ENCODE measurements around the gene INSIG2.

Gene INSIG2

GRCh38 chr2:118088051-118089024 lies at the start of gene INSIG2:
Gene INSIG2, plus strand, starts transcription at chr2:118088471. Its CDS starts 8,086 bp downstream, at chr2:118096557.
- DNase-seq = peak; percentile 80

- no peak for DNase-seq
Observed at GRCh38 chr2:118040891-118041290, 47.4 kb upstream of the INSIG2 start.

DNA sequence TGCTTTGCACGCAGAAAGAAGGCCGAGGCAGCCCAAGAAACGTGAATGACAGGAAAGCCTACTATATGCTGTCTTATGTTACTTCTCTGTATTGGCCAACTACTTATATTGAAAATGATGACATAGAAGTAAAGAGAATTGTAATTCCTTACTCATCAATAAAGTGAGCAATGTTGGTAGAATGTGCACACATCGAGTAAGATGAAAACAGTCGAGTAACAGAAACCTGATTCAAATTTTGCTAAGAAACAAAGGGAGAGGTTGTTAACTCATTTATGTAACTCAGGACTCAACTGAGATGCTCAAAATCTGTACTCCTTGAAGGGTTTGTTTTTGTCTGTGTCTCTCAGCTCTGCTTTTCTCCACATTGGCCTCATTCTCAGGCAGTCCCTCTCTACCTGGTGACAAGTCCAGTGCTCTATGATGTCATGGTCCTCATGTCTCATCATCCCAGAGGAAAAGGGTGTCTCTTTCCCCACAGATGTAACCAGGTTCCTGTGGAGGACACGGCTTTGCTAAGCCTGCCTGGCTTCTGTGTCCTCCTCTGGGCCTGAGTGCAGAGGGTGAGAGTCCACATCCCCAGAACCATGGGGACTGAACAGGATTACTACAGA lies 44.1 kb upstream of the INSIG2 start:
- DNase-seq = no peak

GRCh38 chr2:118044854-118045253 lies 43.4 kb upstream of the INSIG2 start:
- no peak for DNase-seq

- DNase-seq = no peak
Observed at GRCh38 chr2:118045286-118045685, 43.0 kb upstream of the INSIG2 start.

DNA sequence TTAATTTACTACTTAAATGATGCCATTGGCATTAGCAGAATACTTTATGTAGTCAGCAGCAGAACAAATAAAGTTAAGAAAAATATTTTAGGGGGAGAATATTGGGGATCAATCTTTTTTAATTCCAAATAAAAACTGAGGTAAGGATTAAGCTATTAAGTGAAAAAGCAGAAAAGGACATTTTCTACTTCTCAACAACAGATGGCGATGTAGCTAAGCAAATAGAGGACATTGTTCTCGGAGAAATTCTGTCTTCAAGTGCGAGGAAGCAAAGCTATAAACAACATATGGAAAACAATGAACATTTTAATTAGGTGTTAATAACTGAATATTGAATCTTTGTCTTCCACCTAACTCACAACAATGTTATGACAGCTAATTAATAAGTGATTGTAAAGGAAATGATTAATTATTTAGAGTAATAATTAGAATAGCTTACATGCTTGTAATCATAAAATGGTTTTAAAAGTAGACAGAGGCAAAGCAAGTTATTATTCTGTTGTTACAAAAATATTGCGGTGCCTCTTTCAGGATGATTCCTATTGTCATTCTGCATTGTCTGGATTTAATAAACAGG lies 41.5 kb upstream of the INSIG2 start:
- DNase-seq = no peak

DNA sequence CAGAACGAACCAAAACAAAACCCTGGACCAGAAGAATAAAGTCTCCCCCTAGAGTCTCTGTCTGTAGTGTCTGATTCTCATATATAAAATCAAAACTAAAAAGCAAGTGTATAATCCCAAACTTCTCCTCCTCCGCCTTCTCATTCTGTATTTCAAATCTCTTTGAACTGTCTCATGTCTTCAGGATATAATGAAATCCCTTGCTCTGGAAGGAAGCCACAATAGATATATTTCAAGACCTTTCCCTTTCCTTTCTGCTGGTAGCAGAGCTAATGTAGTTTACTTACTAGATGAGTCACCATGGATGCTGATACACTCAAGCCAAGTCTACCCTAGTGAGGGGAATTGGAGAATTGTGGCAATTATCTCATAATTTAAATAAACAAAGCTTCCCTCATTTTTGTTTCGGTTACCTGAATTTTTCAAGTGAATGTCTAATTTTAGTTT lies 40.9 kb upstream of the INSIG2 start:
- DNase-seq = no peak

- no peak for DNase-seq
Observed at GRCh38 chr2:118048401-118048800, 39.9 kb upstream of the INSIG2 start.

DNA sequence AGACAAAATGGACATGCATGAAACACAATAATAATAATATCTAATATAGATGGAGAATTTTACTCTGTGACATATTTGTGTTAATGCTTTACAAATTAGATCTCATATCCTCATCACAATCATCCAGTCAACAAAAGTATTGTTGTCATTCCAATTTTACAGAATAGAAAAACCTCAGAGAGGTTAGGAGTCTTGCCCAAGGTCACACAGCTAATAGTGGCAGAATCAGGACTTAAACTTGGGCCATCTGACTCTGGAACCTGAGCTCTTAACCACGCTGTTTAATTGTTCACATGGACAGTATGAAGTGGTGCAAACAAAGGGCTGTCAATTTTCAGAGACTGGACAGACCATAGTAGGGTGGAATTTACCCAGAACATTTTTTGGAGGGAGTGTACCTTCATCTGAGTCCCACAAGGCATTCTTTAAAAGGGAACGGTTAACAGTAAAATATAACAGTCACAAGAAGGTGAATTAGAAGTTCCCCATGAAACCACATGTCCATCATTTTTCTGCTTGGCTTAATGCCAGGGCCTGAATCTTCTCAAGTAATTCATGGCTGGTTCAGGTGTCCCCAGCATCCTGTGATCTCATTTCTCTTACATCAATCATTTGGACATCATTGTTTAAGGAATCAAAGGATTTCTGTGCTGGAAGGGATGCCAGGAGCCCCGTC lies 39.0 kb upstream of the INSIG2 start:
- no peak for DNase-seq

DNA sequence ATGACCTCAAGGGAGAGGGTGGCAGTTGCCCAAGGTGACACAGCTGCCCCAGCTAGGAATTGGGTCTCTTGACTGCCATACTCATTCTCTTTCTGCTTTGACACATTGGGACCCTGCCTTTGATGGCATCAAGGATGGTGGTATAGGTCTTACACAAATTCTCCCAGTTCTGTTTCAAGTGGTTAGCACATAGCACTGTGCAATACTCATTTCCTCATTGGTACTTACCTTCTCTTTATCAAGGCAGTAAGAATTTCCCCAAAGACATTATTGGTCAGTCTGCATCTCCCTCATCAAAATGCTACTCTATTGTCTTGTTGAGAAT lies 38.5 kb upstream of the INSIG2 start:
- no peak for DNase-seq

GRCh38 chr2:118050386-118050785 lies 37.9 kb upstream of the INSIG2 start:
- no peak for DNase-seq

DNA sequence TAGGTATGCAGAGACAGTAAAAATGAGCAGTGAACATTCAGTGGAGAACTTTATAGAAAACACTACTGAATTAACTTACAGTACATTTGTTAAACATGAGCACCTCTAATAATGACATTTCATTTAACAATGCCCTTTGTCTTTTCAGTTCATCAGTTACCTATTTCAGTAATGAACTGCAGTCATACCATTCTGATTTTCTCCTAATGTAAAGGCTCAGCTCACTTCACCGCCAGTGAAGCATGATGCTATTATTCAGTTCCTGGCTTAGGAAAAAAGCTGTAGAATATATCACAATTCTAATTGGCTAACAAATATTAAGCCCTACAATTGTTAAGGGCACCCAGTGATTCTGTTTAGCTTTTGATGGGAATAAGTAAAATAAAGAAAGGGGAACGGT lies 37.3 kb upstream of the INSIG2 start:
- no peak for DNase-seq

GRCh38 chr2:118051826-118052358 lies 36.4 kb upstream of the INSIG2 start:
- no peak for DNase-seq

- DNase-seq = no peak
Observed at GRCh38 chr2:118052474-118052873, 35.8 kb upstream of the INSIG2 start.

DNA sequence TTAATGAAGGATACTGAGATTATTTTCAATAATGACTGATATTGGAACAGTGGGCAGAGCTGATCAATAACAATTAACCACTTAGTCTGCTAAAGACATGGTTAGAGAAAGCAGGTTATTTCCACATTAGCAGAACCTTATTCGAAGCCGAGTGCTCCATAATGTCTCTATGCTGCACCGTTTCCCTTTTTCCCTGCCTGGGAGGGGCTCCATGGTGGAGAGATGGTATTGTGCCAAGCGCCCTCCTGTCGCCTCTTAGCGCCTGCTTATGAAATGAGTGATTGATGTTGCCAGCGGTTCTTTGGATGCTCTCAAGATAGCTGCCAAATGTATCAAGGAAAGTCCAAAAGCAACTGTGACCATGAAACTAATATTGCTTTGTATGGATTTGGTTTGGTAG lies 34.6 kb upstream of the INSIG2 start:
- no peak for DNase-seq

GRCh38 chr2:118054213-118055008 lies 33.9 kb upstream of the INSIG2 start:
- DNase-seq = no peak

- DNase-seq = no peak
Observed at GRCh38 chr2:118055512-118056164, 32.6 kb upstream of the INSIG2 start.

- no peak for DNase-seq
Observed at GRCh38 chr2:118056165-118056534, 32.1 kb upstream of the INSIG2 start.

DNA sequence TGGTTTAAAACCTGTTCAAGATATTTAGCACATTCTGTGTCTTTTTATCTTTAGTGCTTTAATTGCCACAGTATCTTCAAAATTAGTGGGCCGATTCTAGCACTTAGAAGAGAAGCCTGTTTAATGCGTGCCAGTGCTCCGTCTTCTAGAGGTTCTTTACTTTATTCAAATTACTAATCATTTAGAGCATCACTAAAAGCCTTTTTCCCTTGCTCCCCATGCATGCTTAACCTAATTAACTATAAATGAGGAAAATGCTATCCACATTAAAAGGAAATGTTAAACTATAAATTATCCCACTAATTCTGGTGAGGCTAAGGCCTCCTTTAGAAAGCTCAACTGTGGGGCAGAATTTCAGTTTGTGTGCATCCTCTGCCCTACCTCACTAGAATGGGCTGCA lies 31.5 kb upstream of the INSIG2 start:
- DNase-seq = no peak

GRCh38 chr2:118058951-118059350 lies 29.3 kb upstream of the INSIG2 start:
- DNase-seq = no peak

DNA sequence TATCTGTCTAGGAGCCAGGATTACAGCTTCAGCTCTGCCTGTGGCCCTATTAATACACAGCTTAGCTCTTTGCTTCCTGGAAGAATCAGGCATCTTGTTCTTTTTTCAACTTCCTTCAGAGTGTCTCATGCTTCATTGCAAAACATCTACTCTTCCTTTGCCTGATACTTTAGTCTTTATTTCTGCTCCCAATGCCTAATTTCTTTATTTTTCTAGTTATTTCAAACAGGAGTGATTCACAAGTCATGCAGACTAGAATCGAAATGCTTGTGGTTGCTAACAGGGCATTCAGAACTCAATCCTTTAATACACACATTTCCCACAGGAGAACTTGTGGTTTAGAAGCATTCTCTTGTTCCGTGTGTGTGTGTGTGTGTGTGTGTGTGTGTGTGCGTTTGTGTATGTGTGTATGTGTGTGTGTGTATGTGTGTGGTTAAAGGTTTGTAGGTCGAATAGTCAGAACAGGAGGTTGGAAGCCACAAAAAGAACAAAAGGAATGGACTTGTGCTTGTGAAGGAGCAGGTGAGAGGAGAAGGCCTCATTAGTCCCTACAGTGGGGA lies 28.3 kb upstream of the INSIG2 start:
- no peak for DNase-seq
